SIG-M5 treated with dmso at 0.1 percent for 504 hours (cell line): Measurements from ENCODE around the gene SMCO1.
"Not testable (repeated sequence)": the region's sequence is repeated elsewhere in the genome, so short reads cannot be mapped to it uniquely, and the experiment has no call there.

Source experiments
- DNase-seq: peaks from one replicate; lab custom pipeline; 2025; ENCODE audit not compliant: unreplicated experiment; lab: John Stamatoyannopoulos, UW

SMCO1 gene

GRCh38 chr3:196496183-196496582, 19.0 kb downstream of the SMCO1 start:
- no peak for DNase-seq

GRCh38 chr3:196493292-196493691, 21.9 kb downstream of the SMCO1 start:
- no peak for DNase-seq

GRCh38 chr3:196492080-196492479, 23.1 kb downstream of the SMCO1 start:
- no peak for DNase-seq

GRCh38 chr3:196489747-196490146, 25.4 kb downstream of the SMCO1 start:
- DNase-seq: no peak

- DNase-seq: no peak
These were observed 28.9 kb downstream of the SMCO1 start for GRCh38 chr3:196486263-196486662.

GRCh38 chr3:196477678-196478077, 37.5 kb downstream of the SMCO1 start:
- no peak for DNase-seq

- DNase-seq: no peak
These were observed 42.9 kb downstream of the SMCO1 start for GRCh38 chr3:196472286-196472685.

GRCh38 chr3:196471551-196471950, 43.6 kb downstream of the SMCO1 start:
- no peak for DNase-seq

GRCh38 chr3:196470182-196470581, 45.0 kb downstream of the SMCO1 start:
- not testable (repeated sequence) for DNase-seq

- DNase-seq: no peak
These were observed 51.3 kb downstream of the SMCO1 start for GRCh38 chr3:196463804-196464203.

- no peak for DNase-seq
These were observed 51.7 kb downstream of the SMCO1 start for GRCh38 chr3:196463478-196463756.

GRCh38 chr3:196462680-196463477, 52.3 kb downstream of the SMCO1 start:
- not testable (repeated sequence) for DNase-seq

- peak; percentile 30 for DNase-seq
These were observed 57.1 kb downstream of the SMCO1 start for GRCh38 chr3:196458063-196458462.

GRCh38 chr3:196457470-196457869, 57.7 kb downstream of the SMCO1 start:
- peak; percentile 94 for DNase-seq
